Fibroblast of villous mesenchyme (primary cell): ENCODE measurements around the gene GPR89B. TPM values are rescaled to one million over a fixed set of nuclear protein-coding genes. Genes with fewer than 3 reads are reported as not detected.

ENCODE experiments used
- DNase-seq: peaks from one replicate; pipeline ENCODE4 v3.0.0-alpha.2; 2010; ENCODE audit warnings: low read depth
- H3K4me3 ChIP-seq: 2 replicates; pipeline ENCODE4 v1.5.1; 2011; ENCODE audit warnings: low read depth, mild to moderate bottlenecking, low read length
- total RNA-seq: library from RNA; depleted of rRNA; stranded (reverse); fragments of >200 nt; gene quantifications from 2 replicates; pipeline ENCODE4 v1.2.3, GENCODE V29; 2012
- TF ChIP-seq, protein P1 (sequence below): IDR thresholded peaks from 2 replicates; pipeline ENCODE4 v1.5.1; 2012; ENCODE audit warnings: low read depth, mild to moderate bottlenecking, low read length; ENCODE audit not compliant: insufficient read depth

The GPR89B gene
- 12.6 and 19.0 TPM in 2 replicates for total RNA-seq

DNA sequence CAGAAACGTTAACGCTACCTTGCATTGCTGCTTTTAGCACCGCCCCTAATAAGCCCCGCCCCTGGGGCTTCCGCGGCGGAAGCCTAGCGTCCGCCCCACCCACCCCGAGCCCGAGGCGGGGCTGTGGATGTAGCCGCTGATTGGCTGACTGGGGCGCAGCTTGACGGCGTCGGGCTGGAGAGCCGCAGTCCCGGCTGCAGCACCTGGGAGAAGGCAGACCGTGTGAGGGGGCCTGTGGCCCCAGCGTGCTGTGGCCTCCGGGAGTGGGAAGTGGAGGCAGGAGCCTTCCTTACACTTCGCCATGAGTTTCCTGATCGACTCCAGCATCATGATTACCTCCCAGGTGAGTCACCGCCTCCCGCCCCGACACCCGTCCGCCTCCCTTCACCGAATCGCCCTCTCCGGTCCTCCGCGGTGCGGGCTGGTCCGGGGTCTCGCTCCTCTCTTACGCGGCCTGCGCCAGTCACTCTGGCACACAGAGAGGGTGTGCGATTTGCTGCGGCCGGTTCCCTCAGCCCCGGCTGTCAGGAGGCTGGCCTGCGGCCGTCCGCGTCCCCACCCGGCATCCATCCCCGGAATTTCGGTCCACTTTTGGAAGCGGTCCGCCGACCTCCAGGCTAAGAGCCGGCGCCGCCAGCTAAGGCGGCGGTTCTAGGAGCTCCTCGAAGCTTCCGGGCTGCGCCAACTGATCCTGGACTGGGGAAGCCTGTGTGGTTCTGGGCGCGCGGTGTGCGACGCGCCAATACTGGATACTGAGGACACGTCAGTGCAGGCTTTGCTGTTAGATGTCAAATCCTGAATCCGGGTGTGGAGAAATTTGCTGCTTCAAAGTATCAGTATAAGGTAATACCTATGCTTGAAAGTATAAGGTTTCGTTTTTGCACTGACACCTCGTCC lies at the start of gene GPR89B:
GPR89B (plus strand) TSS at position 185 of the 897 bp plus-strand sequence; CDS start at position 302, 117 bp downstream.
- peak within 1 kb of the TSS; percentile 80 for H3K4me3 ChIP-seq
- peak; percentile 82 for DNase-seq

- TF ChIP-seq, protein P1, sequence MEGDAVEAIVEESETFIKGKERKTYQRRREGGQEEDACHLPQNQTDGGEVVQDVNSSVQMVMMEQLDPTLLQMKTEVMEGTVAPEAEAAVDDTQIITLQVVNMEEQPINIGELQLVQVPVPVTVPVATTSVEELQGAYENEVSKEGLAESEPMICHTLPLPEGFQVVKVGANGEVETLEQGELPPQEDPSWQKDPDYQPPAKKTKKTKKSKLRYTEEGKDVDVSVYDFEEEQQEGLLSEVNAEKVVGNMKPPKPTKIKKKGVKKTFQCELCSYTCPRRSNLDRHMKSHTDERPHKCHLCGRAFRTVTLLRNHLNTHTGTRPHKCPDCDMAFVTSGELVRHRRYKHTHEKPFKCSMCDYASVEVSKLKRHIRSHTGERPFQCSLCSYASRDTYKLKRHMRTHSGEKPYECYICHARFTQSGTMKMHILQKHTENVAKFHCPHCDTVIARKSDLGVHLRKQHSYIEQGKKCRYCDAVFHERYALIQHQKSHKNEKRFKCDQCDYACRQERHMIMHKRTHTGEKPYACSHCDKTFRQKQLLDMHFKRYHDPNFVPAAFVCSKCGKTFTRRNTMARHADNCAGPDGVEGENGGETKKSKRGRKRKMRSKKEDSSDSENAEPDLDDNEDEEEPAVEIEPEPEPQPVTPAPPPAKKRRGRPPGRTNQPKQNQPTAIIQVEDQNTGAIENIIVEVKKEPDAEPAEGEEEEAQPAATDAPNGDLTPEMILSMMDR: no peak
- DNase-seq: no peak
- no peak overlapping the region for H3K4me3 ChIP-seq
Observed at GRCh38 chr1:147879911-147880310, 48.3 kb upstream of the GPR89B start.

GRCh38 chr1:147882535-147882934 lies 45.7 kb upstream of the GPR89B start:
- no peak overlapping the region for H3K4me3 ChIP-seq
- TF ChIP-seq, protein P1: no peak
- no peak for DNase-seq

- peak; percentile 50 for DNase-seq
- TF ChIP-seq, protein P1: peak; percentile 64
Observed at GRCh38 chr1:147890177-147890790, 37.9 kb upstream of the GPR89B start.

GRCh38 chr1:147891088-147891487 lies 37.1 kb upstream of the GPR89B start:
- DNase-seq: no peak
- TF ChIP-seq, protein P1: no peak
- no peak overlapping the region for H3K4me3 ChIP-seq

More at GRCh38 chr1:147890177-147890790, 37.9 kb upstream of the GPR89B start:
- H3K4me3 ChIP-seq: no peak overlapping the region

- no peak for DNase-seq
- TF ChIP-seq, protein P1: no peak
- no peak overlapping the region for H3K4me3 ChIP-seq
Observed at GRCh38 chr1:147892216-147892615, 36.0 kb upstream of the GPR89B start.

GRCh38 chr1:147892731-147893214 lies 35.4 kb upstream of the GPR89B start:
- TF ChIP-seq, protein P1: peak; percentile 98
- DNase-seq: peak; percentile 61
- no peak overlapping the region for H3K4me3 ChIP-seq
